ENCODE results near the gene TOR1AIP1.
A peak's percentile ranks its signal among the peaks of the same experiment; 100 is the strongest.

The TOR1AIP1 gene

GRCh38 chr1:179941454-179941853 is 59.4 kb downstream of the TOR1AIP1 start:
- H3K79me2 ChIP-seq (ENCODE audit: insufficient read depth, low read length) = no peaks in the 10 kb centered on the region
- no peak for ATAC-seq (ENCODE audit: insufficient read depth, low read depth)
- H3K4me3 ChIP-seq (ENCODE audit: low read depth in 1 of 2, low read length in 2 of 2) = no peak overlapping the region
- H3K36me3 ChIP-seq (ENCODE audit: insufficient read depth, low read length) = no peaks in the 10 kb centered on the region
- no peaks in the 10 kb centered on the region for H3K27me3 ChIP-seq (ENCODE audit: insufficient read depth, low read length, poor library complexity)
- no peak for DNase-seq
- TF ChIP-seq CTCF (IDR thresholded peaks at IDR 0.05; ENCODE audit: borderline replicate concordance, extremely low read depth, low read length, poor library complexity, severe bottlenecking) (no peak), EZH2 (IDR thresholded peaks at IDR 0.05; ENCODE audit: borderline replicate concordance, low read depth, low read length, severe bottlenecking) (no peak)
- no peaks in the 10 kb centered on the region for H4K20me1 ChIP-seq (ENCODE audit: insufficient read depth, low read length)
- no peaks in the 10 kb centered on the region for H3K9me3 ChIP-seq (ENCODE audit: insufficient read depth, low read length, severe bottlenecking)
- 0 out of 2 replicates have a peak, but pooled peaks cover 2% of the 10 kb centered on the region for H3K4me1 ChIP-seq (ENCODE audit: insufficient read depth, low read length)
- no peak overlapping the region for H3K27ac ChIP-seq (ENCODE audit: low read length)
- no peak overlapping the region for H2AFZ ChIP-seq (ENCODE audit: low read depth, low read length)
- no peak overlapping the region for H3K9ac ChIP-seq (ENCODE audit: low read depth, low read length)
- no peak overlapping the region for H3K4me2 ChIP-seq (ENCODE audit: insufficient read depth, low read length)

GRCh38 chr1:179950651-179951050 is 68.6 kb downstream of the TOR1AIP1 start:
- Histone ChIP-seq H2AFZ (ENCODE audit: low read depth, low read length) (no peak overlapping the region), H3K79me2 (ENCODE audit: insufficient read depth, low read length) (peaks cover 11% of the 10 kb centered on the region), H3K4me2 (ENCODE audit: insufficient read depth, low read length) (no peak overlapping the region), H3K27ac (ENCODE audit: low read length) (no peak overlapping the region), H3K9me3 (ENCODE audit: insufficient read depth, low read length, severe bottlenecking) (no peaks in the 10 kb centered on the region), H3K36me3 (ENCODE audit: insufficient read depth, low read length) (no peaks in the 10 kb centered on the region; the same call in 1 of the 2 replicates), H3K27me3 (ENCODE audit: insufficient read depth, low read length, poor library complexity) (no peaks in the 10 kb centered on the region), H3K4me3 (ENCODE audit: low read depth in 1 of 2, low read length in 2 of 2) (no peak overlapping the region), H4K20me1 (ENCODE audit: insufficient read depth, low read length) (peaks cover 6% of the 10 kb centered on the region), H3K9ac (ENCODE audit: low read depth, low read length) (no peak overlapping the region), H3K4me1 (ENCODE audit: insufficient read depth, low read length) (peaks cover 18% of the 10 kb centered on the region)
- DNase-seq (no peak), ATAC-seq (ENCODE audit: insufficient read depth, low read depth) (no peak)
- TF ChIP-seq EZH2 (IDR thresholded peaks at IDR 0.05; ENCODE audit: borderline replicate concordance, low read depth, low read length, severe bottlenecking) (no peak), CTCF (IDR thresholded peaks at IDR 0.05; ENCODE audit: borderline replicate concordance, extremely low read depth, low read length, poor library complexity, severe bottlenecking) (no peak)

DNA sequence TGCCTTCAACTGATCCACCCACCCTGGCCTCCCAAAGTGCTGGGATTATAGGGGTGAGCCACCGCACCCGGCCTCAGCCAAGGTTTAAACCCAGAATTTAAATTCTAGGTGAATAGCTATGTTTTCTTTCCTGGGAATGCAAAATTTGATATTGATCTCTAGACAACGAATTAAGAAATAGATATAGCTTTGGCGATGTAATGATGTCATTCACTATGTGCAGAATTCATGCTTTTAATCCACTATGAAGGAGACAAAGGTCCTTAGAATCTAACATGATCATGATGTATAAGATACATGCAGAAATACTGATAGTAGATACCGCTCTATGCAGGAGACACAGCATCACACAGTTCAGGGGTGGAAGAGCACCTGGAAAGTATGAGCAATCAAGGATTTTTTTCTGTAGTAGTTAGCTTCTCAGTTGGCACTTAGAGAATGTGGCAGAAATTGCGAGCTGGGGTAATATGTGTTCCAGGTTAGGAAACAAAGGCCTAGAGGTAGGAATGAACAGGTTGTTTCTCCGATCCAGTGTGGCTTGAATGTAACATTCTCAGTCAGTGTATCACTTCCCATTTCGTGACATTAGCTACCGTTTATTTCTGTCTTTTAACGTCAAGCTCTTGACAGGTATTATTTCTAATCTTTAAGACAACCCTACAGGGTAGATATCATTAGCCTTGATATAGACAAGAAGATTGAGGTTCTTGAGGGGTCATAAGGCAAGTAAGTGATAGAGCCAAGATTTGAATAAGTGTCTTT is 69.5 kb downstream of the TOR1AIP1 start:
- Histone ChIP-seq H3K9me3 (ENCODE audit: insufficient read depth, low read length, severe bottlenecking) (no peaks in the 10 kb centered on the region), H3K9ac (ENCODE audit: low read depth, low read length) (no peak overlapping the region), H3K4me2 (ENCODE audit: insufficient read depth, low read length) (no peak overlapping the region), H3K27me3 (ENCODE audit: insufficient read depth, low read length, poor library complexity) (no peaks in the 10 kb centered on the region), H3K36me3 (ENCODE audit: insufficient read depth, low read length) (no peaks in the 10 kb centered on the region; the same call in 1 of the 2 replicates), H3K4me3 (ENCODE audit: low read depth in 1 of 2, low read length in 2 of 2) (no peak overlapping the region), H2AFZ (ENCODE audit: low read depth, low read length) (peak overlapping the region; percentile 16; the same call in 1 of the 2 replicates), H3K79me2 (ENCODE audit: insufficient read depth, low read length) (peaks cover 20% of the 10 kb centered on the region), H3K4me1 (ENCODE audit: insufficient read depth, low read length) (peaks cover 27% of the 10 kb centered on the region), H3K27ac (ENCODE audit: low read length) (no peak overlapping the region), H4K20me1 (ENCODE audit: insufficient read depth, low read length) (peaks cover 9% of the 10 kb centered on the region)
- ATAC-seq (ENCODE audit: insufficient read depth, low read depth) (no peak), DNase-seq (no peak)
- TF ChIP-seq CTCF (IDR thresholded peaks at IDR 0.05; ENCODE audit: borderline replicate concordance, extremely low read depth, low read length, poor library complexity, severe bottlenecking) (no peak), EZH2 (IDR thresholded peaks at IDR 0.05; ENCODE audit: borderline replicate concordance, low read depth, low read length, severe bottlenecking) (no peak)

All from DND-41 (cell line).